Measurements from ENCODE around the gene GJA1.
"Not testable (repeated sequence)": the region's sequence is repeated elsewhere in the genome, so short reads cannot be mapped to it uniquely, and the experiment has no call there.

The GJA1 gene

DNA sequence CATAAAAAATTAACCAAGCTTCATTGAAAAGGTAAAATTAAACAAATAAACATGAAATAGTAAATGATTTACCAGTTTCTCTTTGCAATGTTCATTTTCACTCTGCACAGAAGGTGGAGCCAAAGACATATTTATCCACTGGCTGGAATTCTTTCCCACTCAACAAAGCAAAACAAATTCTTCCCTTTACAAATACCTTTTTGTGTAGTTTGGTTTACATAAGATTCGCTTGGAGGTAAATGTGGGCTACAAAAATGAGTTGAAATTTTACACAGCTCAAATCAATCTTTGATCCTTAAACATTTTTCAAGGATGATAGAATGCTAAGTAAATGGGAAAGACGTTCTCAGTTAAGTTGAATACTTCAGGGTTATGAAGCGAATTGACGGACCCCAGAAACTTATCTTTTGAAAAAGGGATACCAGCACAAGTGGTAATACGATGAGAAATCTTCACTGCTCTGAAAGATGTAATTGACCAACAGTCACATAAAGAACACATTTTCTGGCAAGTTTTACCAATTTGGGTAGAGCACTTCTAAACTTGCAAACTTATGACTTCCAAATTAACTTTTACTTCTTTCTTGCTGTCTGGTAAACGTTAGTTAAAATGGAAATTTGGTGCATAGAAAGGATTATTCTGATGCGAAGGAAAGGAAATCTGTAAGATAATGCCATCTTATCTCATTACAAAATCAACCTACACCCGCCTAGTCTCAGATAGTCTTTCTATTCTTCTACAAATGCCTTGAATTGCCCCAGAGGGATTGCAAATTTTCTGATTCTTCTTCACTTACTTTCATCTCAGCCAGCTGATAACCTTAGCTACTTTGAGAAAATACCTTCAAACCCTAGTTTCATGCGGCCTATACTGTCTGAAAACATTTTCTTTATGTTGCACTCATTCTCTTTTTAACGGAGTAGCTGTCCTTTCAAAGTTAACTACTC lies 4.7 kb upstream of the GJA1 start:
- Histone ChIP-seq H3K27me3 (ENCODE audit: control insufficient read depth, insufficient read depth, low read length) (no peaks in the 10 kb centered on the region), H2AFZ (peak overlapping the region; percentile 24), H3K36me3 (ENCODE audit: control insufficient read depth, insufficient read depth, low read length) (no peaks in the 10 kb centered on the region), H3K4me3 (ENCODE audit: low read depth, low read length) (peak overlapping the region; percentile 34), H3K4me1 (no peaks in the 10 kb centered on the region), H3K27ac (peak overlapping the region; percentile 8), H3K79me2 (no peaks in the 10 kb centered on the region), H3K9ac (no peak overlapping the region), H3K4me2 (ENCODE audit: low read length) (peak overlapping the region; percentile 50), H3K9me3 (ENCODE audit: control insufficient read depth, low read length) (no peaks in the 10 kb centered on the region)
- TF ChIP-seq, protein P1, sequence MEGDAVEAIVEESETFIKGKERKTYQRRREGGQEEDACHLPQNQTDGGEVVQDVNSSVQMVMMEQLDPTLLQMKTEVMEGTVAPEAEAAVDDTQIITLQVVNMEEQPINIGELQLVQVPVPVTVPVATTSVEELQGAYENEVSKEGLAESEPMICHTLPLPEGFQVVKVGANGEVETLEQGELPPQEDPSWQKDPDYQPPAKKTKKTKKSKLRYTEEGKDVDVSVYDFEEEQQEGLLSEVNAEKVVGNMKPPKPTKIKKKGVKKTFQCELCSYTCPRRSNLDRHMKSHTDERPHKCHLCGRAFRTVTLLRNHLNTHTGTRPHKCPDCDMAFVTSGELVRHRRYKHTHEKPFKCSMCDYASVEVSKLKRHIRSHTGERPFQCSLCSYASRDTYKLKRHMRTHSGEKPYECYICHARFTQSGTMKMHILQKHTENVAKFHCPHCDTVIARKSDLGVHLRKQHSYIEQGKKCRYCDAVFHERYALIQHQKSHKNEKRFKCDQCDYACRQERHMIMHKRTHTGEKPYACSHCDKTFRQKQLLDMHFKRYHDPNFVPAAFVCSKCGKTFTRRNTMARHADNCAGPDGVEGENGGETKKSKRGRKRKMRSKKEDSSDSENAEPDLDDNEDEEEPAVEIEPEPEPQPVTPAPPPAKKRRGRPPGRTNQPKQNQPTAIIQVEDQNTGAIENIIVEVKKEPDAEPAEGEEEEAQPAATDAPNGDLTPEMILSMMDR (IDR thresholded peaks at IDR 0.05) = peak; percentile 67

DNA sequence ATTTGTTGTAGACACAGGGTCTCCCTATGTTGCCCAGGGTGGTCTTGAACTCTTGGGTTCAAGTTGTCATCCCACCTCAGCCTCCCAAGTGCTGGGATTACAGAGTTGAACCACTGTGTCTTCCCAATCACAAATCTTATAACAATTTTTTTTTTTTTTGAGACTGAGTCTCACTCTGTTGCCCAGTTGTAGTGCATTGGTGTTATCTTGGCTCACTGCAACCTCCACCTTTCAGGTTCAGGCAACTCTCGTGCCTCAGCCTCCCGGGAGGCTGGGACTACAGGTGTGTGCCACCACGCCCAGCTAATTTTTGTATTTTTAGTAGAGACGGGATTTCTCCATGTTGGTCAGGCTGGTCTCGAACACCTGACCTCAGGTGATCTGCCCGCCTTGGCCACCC lies 3.7 kb upstream of the GJA1 start:
- not testable (repeated sequence) for H3K79me2 ChIP-seq

DNA sequence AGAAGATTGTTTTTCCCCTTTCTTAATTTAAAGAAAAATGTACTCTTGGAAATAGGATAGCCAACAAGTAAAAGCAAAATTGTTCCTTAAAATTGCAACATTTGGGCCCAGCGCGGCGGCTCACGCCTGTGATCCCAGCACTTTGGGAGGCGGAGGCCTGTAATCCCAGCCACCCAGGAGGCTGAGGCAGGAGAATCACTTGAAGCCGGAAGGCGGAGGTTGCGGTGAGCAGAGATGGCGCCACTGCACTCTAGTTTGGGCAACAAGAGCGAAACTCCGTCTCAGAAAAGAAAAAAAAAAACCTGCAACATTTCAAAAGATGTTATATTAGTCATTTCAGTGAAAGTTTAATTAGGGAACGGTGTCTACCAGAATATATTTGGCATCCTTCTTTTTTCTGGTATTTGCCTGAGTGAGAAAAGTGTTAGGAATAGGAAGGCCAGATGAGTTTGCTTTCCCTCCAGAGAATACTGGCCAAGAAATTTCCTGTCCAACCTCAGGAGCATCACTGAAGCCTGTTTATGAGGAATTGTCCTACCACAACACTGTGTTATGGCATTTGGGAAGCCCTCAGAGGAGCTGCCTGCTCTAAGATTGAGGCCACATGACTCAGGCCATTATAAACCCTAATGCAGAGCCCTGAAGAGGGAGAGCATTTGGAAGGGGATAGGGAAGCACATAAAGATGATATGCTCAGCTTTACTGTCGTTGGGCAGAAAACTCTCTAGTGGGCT lies 1.2 kb upstream of the GJA1 start:
- Histone ChIP-seq H3K79me2 (no peaks in the 10 kb centered on the region), H3K4me3 (ENCODE audit: low read depth, low read length) (no peak overlapping the region), H3K9me3 (ENCODE audit: control insufficient read depth, low read length) (no peaks in the 10 kb centered on the region), H3K9ac (no peak overlapping the region), H3K4me1 (peaks cover 4% of the 10 kb centered on the region), H2AFZ (peak overlapping the region; percentile 36), H3K4me2 (ENCODE audit: low read length) (no peak overlapping the region), H3K27me3 (ENCODE audit: control insufficient read depth, insufficient read depth, low read length) (no peaks in the 10 kb centered on the region), H3K27ac (peak overlapping the region; percentile 51), H3K36me3 (ENCODE audit: control insufficient read depth, insufficient read depth, low read length) (no peaks in the 10 kb centered on the region)
- TF ChIP-seq, protein P1 (IDR thresholded peaks at IDR 0.05) = no peak

More for the DNA sequence above, 3.7 kb upstream of the GJA1 start:
- not testable (repeated sequence) for H3K9me3 ChIP-seq (ENCODE audit: control insufficient read depth, low read length); H3K36me3 ChIP-seq (ENCODE audit: control insufficient read depth, insufficient read depth, low read length); H3K4me1 ChIP-seq; H3K4me2 ChIP-seq (ENCODE audit: low read length); H2AFZ ChIP-seq; H3K27ac ChIP-seq; H3K27me3 ChIP-seq (ENCODE audit: control insufficient read depth, insufficient read depth, low read length); H3K9ac ChIP-seq; H3K4me3 ChIP-seq (ENCODE audit: low read depth, low read length)

DNA sequence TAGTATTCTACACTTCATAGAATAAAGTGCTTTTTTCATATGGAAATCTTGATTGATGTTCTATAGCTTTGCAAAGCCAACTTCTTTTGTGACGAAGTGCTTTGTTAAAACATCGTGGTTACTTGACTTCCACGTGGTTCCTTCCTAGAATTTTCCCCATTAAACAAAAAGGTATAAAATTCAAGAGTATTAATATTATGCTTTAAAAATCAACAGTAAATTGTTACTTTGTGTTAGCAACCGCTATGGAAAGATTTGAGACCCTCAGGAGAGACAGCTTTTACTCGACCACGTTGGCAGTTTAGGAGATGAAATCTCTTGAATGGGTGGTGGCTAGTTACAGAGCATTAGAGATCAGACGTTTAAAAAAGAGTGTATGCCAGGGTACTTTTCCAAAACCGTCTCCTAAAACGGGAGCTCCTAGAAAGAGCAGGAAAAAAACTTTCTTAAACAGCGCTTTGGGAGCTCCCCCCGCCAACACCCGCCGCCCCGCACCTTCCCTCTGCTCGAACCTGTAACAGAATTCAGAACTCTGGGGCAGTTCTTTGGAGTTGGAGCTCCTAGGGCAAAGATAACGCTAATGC lies 920 bp downstream of the GJA1 start:
- H3K9me3 ChIP-seq (ENCODE audit: control insufficient read depth, low read length) = no peaks in the 10 kb centered on the region
- H3K4me1 ChIP-seq = peaks cover 4% of the 10 kb centered on the region
- no peaks in the 10 kb centered on the region for H3K27me3 ChIP-seq (ENCODE audit: control insufficient read depth, insufficient read depth, low read length)
- H3K79me2 ChIP-seq = peaks cover 3% of the 10 kb centered on the region
- TF ChIP-seq, protein P1 (IDR thresholded peaks at IDR 0.05) = no peak
- H3K9ac ChIP-seq = peak overlapping the region; percentile 39
- peak overlapping the region; percentile 95 for H3K27ac ChIP-seq
- peak overlapping the region; percentile 89 for H3K4me2 ChIP-seq (ENCODE audit: low read length)
- H2AFZ ChIP-seq = peak overlapping the region; percentile 78
- H3K36me3 ChIP-seq (ENCODE audit: control insufficient read depth, insufficient read depth, low read length) = no peaks in the 10 kb centered on the region
- H3K4me3 ChIP-seq (ENCODE audit: low read depth, low read length) = peak overlapping the region; percentile 96

All from parathyroid adenoma (tissue), 2 donors.